Prostate gland (tissue), 2 donors: ENCODE data around the gene YBX1.

Experiments
- POLR2A ChIP-seq: fragments of 450-650 bp; IDR thresholded peaks from one replicate; pipeline ENCODE4 v1.6.1; 2016; ENCODE audit warnings: antibody characterized with exemption, mild to moderate bottlenecking
- POLR2AphosphoS5 ChIP-seq: sonication (generic); formaldehyde crosslinking; IDR thresholded peaks from one replicate; pipeline ENCODE4 v1.6.1; 2017; ENCODE audit warnings: antibody characterized with exemption
- TF ChIP-seq, protein P1 (sequence below), 4 experiments: fragments of 200-600 bp in 2 of 4; fragments of 450-650 bp in 2 of 4; sonication (generic) in 2 of 4; IDR thresholded peaks; 1 replicate in 3 of 4; 2 replicates in 1 of 4; pipeline ENCODE4 v1.5.1; 2016 to 2019; ENCODE audit warnings: antibody characterized with exemption in 4 of 4, mild to moderate bottlenecking in 2 of 4, moderate library complexity in 2 of 4

- TF ChIP-seq, protein P1, sequence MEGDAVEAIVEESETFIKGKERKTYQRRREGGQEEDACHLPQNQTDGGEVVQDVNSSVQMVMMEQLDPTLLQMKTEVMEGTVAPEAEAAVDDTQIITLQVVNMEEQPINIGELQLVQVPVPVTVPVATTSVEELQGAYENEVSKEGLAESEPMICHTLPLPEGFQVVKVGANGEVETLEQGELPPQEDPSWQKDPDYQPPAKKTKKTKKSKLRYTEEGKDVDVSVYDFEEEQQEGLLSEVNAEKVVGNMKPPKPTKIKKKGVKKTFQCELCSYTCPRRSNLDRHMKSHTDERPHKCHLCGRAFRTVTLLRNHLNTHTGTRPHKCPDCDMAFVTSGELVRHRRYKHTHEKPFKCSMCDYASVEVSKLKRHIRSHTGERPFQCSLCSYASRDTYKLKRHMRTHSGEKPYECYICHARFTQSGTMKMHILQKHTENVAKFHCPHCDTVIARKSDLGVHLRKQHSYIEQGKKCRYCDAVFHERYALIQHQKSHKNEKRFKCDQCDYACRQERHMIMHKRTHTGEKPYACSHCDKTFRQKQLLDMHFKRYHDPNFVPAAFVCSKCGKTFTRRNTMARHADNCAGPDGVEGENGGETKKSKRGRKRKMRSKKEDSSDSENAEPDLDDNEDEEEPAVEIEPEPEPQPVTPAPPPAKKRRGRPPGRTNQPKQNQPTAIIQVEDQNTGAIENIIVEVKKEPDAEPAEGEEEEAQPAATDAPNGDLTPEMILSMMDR (IDR thresholded peaks at IDR 0.05): no peak
- TF ChIP-seq POLR2A: no peak
- TF ChIP-seq POLR2AphosphoS5: no peak
These were observed 21.8 kb downstream of the YBX1 start for GRCh38 chr1:42703888-42704464.
